Endothelial cell of umbilical vein (primary cell): ENCODE results near the gene MRPS6.

Experiments
- CTCF ChIP-seq, 2 donors: IDR thresholded peaks; 1 replicate in 1 of 2; 2 replicates in 1 of 2; pipeline ENCODE4 v1.5.1; 2011; ENCODE audit warnings: low read length in 2 of 2, mild to moderate bottlenecking in 2 of 2, moderate library complexity in 2 of 2, control low read depth in 1 of 2, inconsistent platforms in 1 of 2, low read depth in 1 of 2; ENCODE audit not compliant: insufficient read depth in 1 of 2; ENCODE audit errors: extremely low read depth in 1 of 2
- POLR2A ChIP-seq: IDR thresholded peaks from 2 replicates; pipeline ENCODE4 v1.6.1; 2012; ENCODE audit warnings: low read depth, mild to moderate bottlenecking, control low read depth, low read length

GRCh38 chr21:34029743-34030528 is 43.4 kb upstream of the MRPS6 start:
- TF ChIP-seq CTCF (IDR thresholded peaks at IDR 0.05; ENCODE audit: extremely low read depth in 1 of 2, insufficient read depth in 1 of 2, low read depth in 1 of 2, low read length in 2 of 2) (no peak), POLR2A (no peak)
